Thymus (tissue), 11 donors: ENCODE measurements around the gene SPIRE1. TPM values are rescaled to one million over a fixed set of nuclear protein-coding genes. Genes with fewer than 3 reads are reported as not detected.
A peak's percentile ranks its signal among the peaks of the same experiment; 100 is the strongest.

ENCODE experiments used
- DNase-seq, 9 donors: peaks; one replicate each; pipeline ENCODE4 v3.0.0-alpha.2; 2013; ENCODE audit warnings: low spot score in 9 of 9, low read depth in 6 of 9, missing footprints in 1 of 9
- H3K27ac ChIP-seq, 2 donors: one replicate each; pipeline ENCODE4 v1.5.1; 2013; ENCODE audit warnings: control low read depth in 1 of 2, low read depth in 1 of 2, low read length in 1 of 2, mild to moderate bottlenecking in 1 of 2, moderate library complexity in 1 of 2
- H3K27me3 ChIP-seq, 2 donors: one replicate each; pipeline ENCODE4 v1.5.1; 2013; ENCODE audit warnings: low read length in 1 of 2; ENCODE audit not compliant: control insufficient read depth in 2 of 2, insufficient read depth in 1 of 2
- H3K36me3 ChIP-seq, 2 donors: one replicate each; pipeline ENCODE4 v1.5.1; 2013; ENCODE audit warnings: low read length in 1 of 2, mild to moderate bottlenecking in 1 of 2, moderate library complexity in 1 of 2; ENCODE audit not compliant: control insufficient read depth in 2 of 2, insufficient read depth in 2 of 2
- H3K4me1 ChIP-seq, 2 donors: one replicate each; pipeline ENCODE4 v1.5.1; 2013; ENCODE audit warnings: low read length in 2 of 2; ENCODE audit not compliant: control insufficient read depth in 2 of 2, insufficient read depth in 2 of 2
- H3K4me3 ChIP-seq, 2 donors: one replicate each; pipeline ENCODE4 v1.5.1; 2013; ENCODE audit warnings: low read length in 2 of 2, control low read depth in 1 of 2, mild to moderate bottlenecking in 1 of 2
- H3K9me3 ChIP-seq, 2 donors: one replicate each; pipeline ENCODE4 v1.5.1; 2013; ENCODE audit warnings: low read length in 1 of 2, mild to moderate bottlenecking in 1 of 2; ENCODE audit not compliant: control insufficient read depth in 2 of 2, insufficient read depth in 1 of 2
- WGBS: extraction: QIAGEN DNeasy Blood & Tissue Kit; methylation state at CpG from one replicate; pipeline ENCODE4 v1.1.7; 2013; 5-methylcytosine and 5-hydroxymethylcytosine counted together
- polyA plus RNA-seq: library from polyadenylated mRNA; stranded (reverse); fragments of 200-250 nt; gene quantifications from one replicate; pipeline ENCODE4 v1.2.3, GENCODE V29; 2013
- total RNA-seq: library from RNA; stranded (reverse); fragments of 120-200 nt; gene quantifications from one replicate; pipeline ENCODE4 v1.2.4, GENCODE V29; 2013
- donor health status: healthy.

Gene SPIRE1
- total and polyA plus RNA-seq, 2 donors: 6.2 to 7.6 TPM

DNA sequence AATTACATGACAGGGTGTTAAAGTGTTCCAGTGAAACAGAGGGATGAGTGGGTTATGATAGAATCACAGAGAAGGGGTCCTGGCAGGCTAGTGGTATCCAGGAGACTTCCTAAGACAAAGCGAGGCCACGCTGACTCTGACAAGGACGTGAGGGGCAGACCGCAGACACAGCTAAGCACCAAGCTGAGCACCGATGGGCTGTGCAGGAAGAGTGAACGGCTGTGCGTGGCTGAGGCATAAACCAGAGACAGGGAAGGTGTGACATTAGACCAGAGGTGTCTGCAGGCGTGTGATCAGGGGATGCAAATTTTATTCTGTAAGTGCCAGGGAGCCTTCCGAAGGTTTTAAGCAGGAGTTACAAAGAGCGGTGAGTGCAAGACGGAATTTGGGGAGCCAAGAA, 180.3 kb downstream of the SPIRE1 start:
- no peaks in the 10 kb centered on the region for H3K9me3 ChIP-seq
- WGBS: 98% methylated on average over 11 of the region's 11 CpGs
- H3K36me3 ChIP-seq: no peaks in the 10 kb centered on the region
- no peak overlapping the region for H3K4me3 ChIP-seq
- H3K27ac ChIP-seq: no peak overlapping the region
- no peak for DNase-seq
- H3K4me1 ChIP-seq: peaks cover 2 to 14% of the 10 kb centered on the region in 2 donors
- H3K27me3 ChIP-seq: no peaks in the 10 kb centered on the region

DNA sequence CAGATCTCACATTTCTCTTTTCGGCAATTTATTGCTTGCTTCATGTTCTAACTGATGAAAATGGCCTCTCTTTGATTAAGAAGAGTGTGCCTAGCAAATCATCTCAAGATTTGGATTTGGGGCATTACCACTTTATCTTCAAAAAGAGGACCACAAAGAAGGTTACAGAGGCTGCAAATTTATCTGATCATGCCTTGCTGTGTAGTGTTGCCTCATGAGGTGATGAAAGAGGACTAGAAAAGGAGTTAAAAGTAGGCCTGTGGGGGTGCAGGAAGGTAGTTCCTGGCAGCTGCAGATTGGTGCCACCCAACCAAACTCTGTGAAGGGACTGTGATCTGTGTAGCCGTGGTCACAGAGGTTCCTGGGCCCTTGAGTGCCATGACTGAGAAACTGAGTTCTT, 181.0 kb downstream of the SPIRE1 start:
- DNase-seq: peak in 8 of 9 donors; percentile 19 to 78 (median 42)
- Histone ChIP-seq H3K4me1 (peaks cover 2 to 14% of the 10 kb centered on the region in 2 donors), H3K27ac (no peak overlapping the region), H3K36me3 (no peaks in the 10 kb centered on the region), H3K9me3 (no peaks in the 10 kb centered on the region), H3K4me3 (no peak overlapping the region), H3K27me3 (no peaks in the 10 kb centered on the region)
- WGBS: 55% methylated on average over 2 of the region's 2 CpGs

- no peaks in the 10 kb centered on the region for H3K9me3 ChIP-seq
- WGBS: 95% methylated on average over 4 of the region's 4 CpGs
These were observed 183.0 kb downstream of the SPIRE1 start for GRCh38 chr18:12474876-12475275.

GRCh38 chr18:12474146-12474545, 183.8 kb downstream of the SPIRE1 start:
- no peaks in the 10 kb centered on the region for H3K27me3 ChIP-seq
- H3K36me3 ChIP-seq: no peaks in the 10 kb centered on the region
- no peak overlapping the region for H3K27ac ChIP-seq
- H3K4me3 ChIP-seq: no peak overlapping the region
- H3K4me1 ChIP-seq: peaks cover 2 to 12% of the 10 kb centered on the region in 2 donors
- H3K9me3 ChIP-seq: no peaks in the 10 kb centered on the region
- no peak for DNase-seq

More at GRCh38 chr18:12474876-12475275, 183.0 kb downstream of the SPIRE1 start:
- Histone ChIP-seq H3K27me3 (no peaks in the 10 kb centered on the region), H3K36me3 (no peaks in the 10 kb centered on the region), H3K4me3 (no peak overlapping the region), H3K4me1 (peaks cover 2 to 14% of the 10 kb centered on the region in 2 donors), H3K27ac (no peak overlapping the region)
- no peak for DNase-seq

DNA sequence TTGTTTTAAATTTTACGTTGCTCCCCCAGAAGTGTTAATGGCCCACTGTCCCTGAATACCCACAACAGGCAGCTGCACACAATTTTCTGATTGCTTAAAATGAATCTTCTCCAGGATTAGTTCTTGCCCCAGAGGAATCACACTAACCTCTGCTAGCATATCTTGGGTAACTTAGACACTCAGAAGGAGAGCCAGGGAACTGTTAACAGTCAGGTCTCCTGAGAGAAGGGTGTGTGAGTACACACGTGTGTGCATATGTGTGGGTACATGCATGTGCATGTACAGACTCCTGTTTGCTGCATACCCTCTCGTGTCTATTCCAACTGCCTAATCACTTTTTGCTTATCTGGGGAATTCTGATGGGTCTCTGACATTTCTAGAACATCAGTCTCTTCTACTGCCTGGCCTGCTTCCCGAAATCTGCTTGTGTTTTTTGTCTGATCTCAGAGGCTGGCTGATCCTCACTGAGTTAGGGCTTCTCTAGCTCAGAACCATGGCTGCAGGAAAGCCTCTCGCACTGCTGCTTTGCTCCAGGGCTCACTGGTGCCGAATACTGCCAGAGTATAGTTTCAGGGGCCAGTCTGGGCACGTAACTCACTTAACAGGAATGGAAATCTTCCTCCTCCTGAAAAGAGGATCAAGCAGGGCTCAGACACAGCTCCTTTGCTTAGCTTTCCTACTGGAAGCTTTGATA, 187.4 kb downstream of the SPIRE1 start:
- Histone ChIP-seq H3K4me3 (no peak overlapping the region), H3K27me3 (no peaks in the 10 kb centered on the region), H3K27ac (no peak overlapping the region), H3K4me1 (no peaks in the 10 kb centered on the region), H3K36me3 (no peaks in the 10 kb centered on the region), H3K9me3 (no peaks in the 10 kb centered on the region)
- DNase-seq: peak in 1 of 9 donors; percentile 16
- WGBS: 91% methylated on average over 7 of the region's 7 CpGs

DNA sequence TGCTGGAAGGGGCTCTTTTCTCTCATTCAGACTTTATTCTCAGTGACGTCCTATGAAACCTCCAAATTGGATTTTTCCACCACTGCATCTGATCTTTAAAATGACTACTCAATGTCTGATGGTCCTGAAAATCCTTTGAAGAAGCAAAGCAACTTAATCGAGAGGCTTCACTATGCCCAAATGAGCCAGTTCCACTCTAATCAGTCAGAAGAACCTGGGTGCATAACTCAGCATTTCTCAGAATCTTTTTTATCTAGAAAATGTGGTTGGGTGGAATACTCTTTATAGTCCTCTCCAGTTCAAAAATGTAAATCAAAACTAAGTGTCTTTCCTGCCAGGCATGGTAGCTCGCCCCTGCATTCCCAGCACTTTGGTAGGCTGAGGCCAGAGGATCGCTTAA, 189.5 kb downstream of the SPIRE1 start:
- Histone ChIP-seq H3K9me3 (no peaks in the 10 kb centered on the region), H3K27me3 (no peaks in the 10 kb centered on the region), H3K4me3 (no peak overlapping the region), H3K36me3 (no peaks in the 10 kb centered on the region), H3K4me1 (no peaks in the 10 kb centered on the region), H3K27ac (no peak overlapping the region)
- DNase-seq: no peak
- 98% methylated on average over 4 of the region's 4 CpGs for WGBS

DNA sequence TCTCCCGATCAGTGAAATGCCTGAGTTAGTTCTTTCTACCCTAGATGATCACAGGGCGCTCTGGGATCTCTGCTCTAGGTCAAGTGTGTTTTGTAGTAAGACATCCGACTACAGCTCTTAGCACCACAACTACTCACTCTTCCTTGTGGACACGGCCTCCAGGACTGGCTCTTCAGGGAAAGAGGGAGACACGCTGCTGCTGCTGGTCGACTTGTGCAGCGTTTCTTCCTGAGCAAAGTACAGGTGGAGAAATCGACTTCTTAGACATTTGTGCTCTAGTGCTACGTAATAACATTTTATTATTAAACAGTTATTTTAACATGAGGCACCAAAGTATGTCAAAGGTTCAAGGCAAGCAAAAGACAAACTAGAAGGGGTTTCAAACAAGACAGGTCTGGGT, 193.2 kb downstream of the SPIRE1 start:
- no peak for DNase-seq
- WGBS: 97% methylated on average over 9 of the region's 9 CpGs

GRCh38 chr18:12463191-12463590, 194.7 kb downstream of the SPIRE1 start:
- Histone ChIP-seq H3K9me3 (no peaks in the 10 kb centered on the region), H3K4me3 (no peak overlapping the region), H3K27me3 (no peaks in the 10 kb centered on the region), H3K27ac (no peak overlapping the region), H3K4me1 (no peaks in the 10 kb centered on the region), H3K36me3 (no peaks in the 10 kb centered on the region)
- WGBS: 96% methylated on average over 7 of the region's 7 CpGs
- no peak for DNase-seq

More for the DNA sequence above, 193.2 kb downstream of the SPIRE1 start:
- no peak overlapping the region for H3K4me3 ChIP-seq
- H3K4me1 ChIP-seq: no peaks in the 10 kb centered on the region
- no peaks in the 10 kb centered on the region for H3K27me3 ChIP-seq
- H3K27ac ChIP-seq: no peak overlapping the region
- no peaks in the 10 kb centered on the region for H3K9me3 ChIP-seq
- no peaks in the 10 kb centered on the region for H3K36me3 ChIP-seq

DNA sequence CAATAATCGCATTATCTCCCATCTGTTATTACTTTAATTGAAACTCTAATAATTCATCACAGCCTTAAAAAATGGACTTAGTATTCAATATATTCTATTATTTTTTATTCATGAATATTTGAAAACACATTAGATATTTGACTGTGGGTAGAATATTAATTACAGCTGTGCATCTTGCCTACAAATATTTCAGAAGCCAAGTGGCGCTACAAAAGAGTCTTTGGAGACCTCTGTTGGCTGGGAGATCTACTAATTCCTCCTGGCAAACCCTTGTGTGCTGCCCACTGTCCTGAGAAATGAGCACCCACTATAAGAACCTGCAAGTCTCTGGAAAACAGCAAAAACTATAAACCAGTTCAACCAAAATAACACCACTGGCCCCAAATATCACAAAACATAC, 195.7 kb downstream of the SPIRE1 start:
- no peaks in the 10 kb centered on the region for H3K9me3 ChIP-seq
- whole genome bisulfite sequencing: 99% methylated on average over 2 of the region's 2 CpGs
- no peaks in the 10 kb centered on the region for H3K36me3 ChIP-seq

More for the DNA sequence above, 195.7 kb downstream of the SPIRE1 start:
- no peak for DNase-seq
- Histone ChIP-seq H3K27me3 (no peaks in the 10 kb centered on the region), H3K27ac (no peak overlapping the region), H3K4me3 (no peak overlapping the region), H3K4me1 (no peaks in the 10 kb centered on the region)
